ENCODE results near the gene KIF21A.

DNA sequence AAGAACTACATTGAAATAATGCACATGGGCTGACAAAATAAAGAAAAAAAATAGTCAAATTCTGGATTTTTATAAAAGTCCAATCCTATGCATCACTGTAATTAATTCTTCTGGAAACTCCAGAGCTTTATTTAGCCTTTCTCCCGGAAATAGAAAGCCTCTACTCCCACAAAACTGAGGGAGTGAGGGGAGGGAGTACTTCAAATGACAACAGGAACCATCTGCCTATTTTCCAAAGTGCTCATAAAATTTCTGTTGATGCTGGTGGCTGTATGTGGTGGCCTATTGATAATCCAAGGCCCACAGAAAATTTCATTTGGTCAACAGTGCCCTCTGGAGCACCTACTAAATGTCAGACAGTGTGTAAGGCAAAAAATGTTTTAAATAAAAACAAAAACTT is 64.6 kb downstream of the KIF21A start:
- TF ChIP-seq KDM3A (CRISPR knock-in tag; IDR thresholded peaks at IDR 0.05; ENCODE audit: low read depth) (no peak), ZNF558 (CRISPR knock-in tag; IDR thresholded peaks at IDR 0.05; ENCODE audit: borderline replicate concordance) (no peak), GTF2F1 (IDR thresholded peaks at IDR 0.05; ENCODE audit: low read length) (no peak), SIN3B (IDR thresholded peaks at IDR 0.05; ENCODE audit: low read length) (no peak), ZBTB20 (CRISPR knock-in tag; IDR thresholded peaks at IDR 0.05; ENCODE audit: borderline replicate concordance, low read depth) (no peak), YY1 (IDR thresholded peaks at IDR 0.05; ENCODE audit: insufficient read depth, insufficient replicate concordance, low read depth, low read length) (no peak), SUZ12 (IDR thresholded peaks at IDR 0.05; ENCODE audit: low read depth, low read length) (no peak), HOXA7 (CRISPR knock-in tag; IDR thresholded peaks at IDR 0.05) (no peak)
- TF ChIP-seq, protein P1, sequence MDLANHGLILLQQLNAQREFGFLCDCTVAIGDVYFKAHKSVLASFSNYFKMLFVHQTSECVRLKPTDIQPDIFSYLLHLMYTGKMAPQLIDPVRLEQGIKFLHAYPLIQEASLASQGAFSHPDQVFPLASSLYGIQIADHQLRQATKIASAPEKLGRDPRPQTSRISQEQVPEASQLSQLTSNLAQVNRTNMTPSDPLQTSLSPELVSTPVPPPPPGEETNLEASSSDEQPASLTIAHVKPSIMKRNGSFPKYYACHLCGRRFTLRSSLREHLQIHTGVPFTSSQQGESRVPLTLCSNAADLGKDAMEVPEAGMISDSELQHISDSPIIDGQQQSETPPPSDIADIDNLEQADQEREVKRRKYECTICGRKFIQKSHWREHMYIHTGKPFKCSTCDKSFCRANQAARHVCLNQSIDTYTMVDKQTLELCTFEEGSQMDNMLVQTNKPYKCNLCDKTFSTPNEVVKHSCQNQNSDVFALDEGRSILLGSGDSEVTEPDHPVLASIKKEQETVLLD (CRISPR knock-in tag; IDR thresholded peaks at IDR 0.05; ENCODE audit: low read depth), result no peak
- TF ChIP-seq, protein P2, sequence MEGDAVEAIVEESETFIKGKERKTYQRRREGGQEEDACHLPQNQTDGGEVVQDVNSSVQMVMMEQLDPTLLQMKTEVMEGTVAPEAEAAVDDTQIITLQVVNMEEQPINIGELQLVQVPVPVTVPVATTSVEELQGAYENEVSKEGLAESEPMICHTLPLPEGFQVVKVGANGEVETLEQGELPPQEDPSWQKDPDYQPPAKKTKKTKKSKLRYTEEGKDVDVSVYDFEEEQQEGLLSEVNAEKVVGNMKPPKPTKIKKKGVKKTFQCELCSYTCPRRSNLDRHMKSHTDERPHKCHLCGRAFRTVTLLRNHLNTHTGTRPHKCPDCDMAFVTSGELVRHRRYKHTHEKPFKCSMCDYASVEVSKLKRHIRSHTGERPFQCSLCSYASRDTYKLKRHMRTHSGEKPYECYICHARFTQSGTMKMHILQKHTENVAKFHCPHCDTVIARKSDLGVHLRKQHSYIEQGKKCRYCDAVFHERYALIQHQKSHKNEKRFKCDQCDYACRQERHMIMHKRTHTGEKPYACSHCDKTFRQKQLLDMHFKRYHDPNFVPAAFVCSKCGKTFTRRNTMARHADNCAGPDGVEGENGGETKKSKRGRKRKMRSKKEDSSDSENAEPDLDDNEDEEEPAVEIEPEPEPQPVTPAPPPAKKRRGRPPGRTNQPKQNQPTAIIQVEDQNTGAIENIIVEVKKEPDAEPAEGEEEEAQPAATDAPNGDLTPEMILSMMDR (CRISPR knock-in tag; IDR thresholded peaks at IDR 0.05), result no peak
- TF ChIP-seq, protein P3, sequence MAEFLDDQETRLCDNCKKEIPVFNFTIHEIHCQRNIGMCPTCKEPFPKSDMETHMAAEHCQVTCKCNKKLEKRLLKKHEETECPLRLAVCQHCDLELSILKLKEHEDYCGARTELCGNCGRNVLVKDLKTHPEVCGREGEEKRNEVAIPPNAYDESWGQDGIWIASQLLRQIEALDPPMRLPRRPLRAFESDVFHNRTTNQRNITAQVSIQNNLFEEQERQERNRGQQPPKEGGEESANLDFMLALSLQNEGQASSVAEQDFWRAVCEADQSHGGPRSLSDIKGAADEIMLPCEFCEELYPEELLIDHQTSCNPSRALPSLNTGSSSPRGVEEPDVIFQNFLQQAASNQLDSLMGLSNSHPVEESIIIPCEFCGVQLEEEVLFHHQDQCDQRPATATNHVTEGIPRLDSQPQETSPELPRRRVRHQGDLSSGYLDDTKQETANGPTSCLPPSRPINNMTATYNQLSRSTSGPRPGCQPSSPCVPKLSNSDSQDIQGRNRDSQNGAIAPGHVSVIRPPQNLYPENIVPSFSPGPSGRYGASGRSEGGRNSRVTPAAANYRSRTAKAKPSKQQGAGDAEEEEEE (CRISPR knock-in tag; IDR thresholded peaks at IDR 0.05; ENCODE audit: borderline replicate concordance), result no peak
- TF ChIP-seq, protein P4, sequence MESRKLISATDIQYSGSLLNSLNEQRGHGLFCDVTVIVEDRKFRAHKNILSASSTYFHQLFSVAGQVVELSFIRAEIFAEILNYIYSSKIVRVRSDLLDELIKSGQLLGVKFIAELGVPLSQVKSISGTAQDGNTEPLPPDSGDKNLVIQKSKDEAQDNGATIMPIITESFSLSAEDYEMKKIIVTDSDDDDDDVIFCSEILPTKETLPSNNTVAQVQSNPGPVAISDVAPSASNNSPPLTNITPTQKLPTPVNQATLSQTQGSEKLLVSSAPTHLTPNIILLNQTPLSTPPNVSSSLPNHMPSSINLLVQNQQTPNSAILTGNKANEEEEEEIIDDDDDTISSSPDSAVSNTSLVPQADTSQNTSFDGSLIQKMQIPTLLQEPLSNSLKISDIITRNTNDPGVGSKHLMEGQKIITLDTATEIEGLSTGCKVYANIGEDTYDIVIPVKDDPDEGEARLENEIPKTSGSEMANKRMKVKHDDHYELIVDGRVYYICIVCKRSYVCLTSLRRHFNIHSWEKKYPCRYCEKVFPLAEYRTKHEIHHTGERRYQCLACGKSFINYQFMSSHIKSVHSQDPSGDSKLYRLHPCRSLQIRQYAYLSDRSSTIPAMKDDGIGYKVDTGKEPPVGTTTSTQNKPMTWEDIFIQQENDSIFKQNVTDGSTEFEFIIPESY (CRISPR knock-in tag; IDR thresholded peaks at IDR 0.05), result no peak
